Measurements from ENCODE around the gene WWOX.

The WWOX gene

GRCh38 chr16:78277321-78278055, 178.0 kb downstream of the WWOX start:
- DNase-seq: no peak

- no peak for DNase-seq
Observed at GRCh38 chr16:78278056-78278450, 178.6 kb downstream of the WWOX start.

GRCh38 chr16:78281115-78281514, 181.7 kb downstream of the WWOX start:
- no peak for DNase-seq

GRCh38 chr16:78283548-78284251, 184.2 kb downstream of the WWOX start:
- no peak for DNase-seq

GRCh38 chr16:78284326-78284725, 184.9 kb downstream of the WWOX start:
- no peak for DNase-seq

- DNase-seq: no peak
Observed at GRCh38 chr16:78284957-78285434, 185.5 kb downstream of the WWOX start.

- DNase-seq: no peak
Observed at GRCh38 chr16:78285437-78285922, 186.0 kb downstream of the WWOX start.

- no peak for DNase-seq
Observed at GRCh38 chr16:78286065-78286464, 186.6 kb downstream of the WWOX start.

- DNase-seq: no peak
Observed at GRCh38 chr16:78288888-78289287, 189.4 kb downstream of the WWOX start.

GRCh38 chr16:78289373-78289772, 189.9 kb downstream of the WWOX start:
- DNase-seq: no peak

GRCh38 chr16:78289844-78290277, 190.4 kb downstream of the WWOX start:
- no peak for DNase-seq

- no peak for DNase-seq
Observed at GRCh38 chr16:78290395-78290794, 190.9 kb downstream of the WWOX start.

- DNase-seq: no peak
Observed at GRCh38 chr16:78290872-78291591, 191.6 kb downstream of the WWOX start.

- DNase-seq: no peak
Observed at GRCh38 chr16:78291604-78292003, 192.2 kb downstream of the WWOX start.

- no peak for DNase-seq
Observed at GRCh38 chr16:78292086-78292843, 192.8 kb downstream of the WWOX start.

- no peak for DNase-seq
Observed at GRCh38 chr16:78292844-78293380, 193.5 kb downstream of the WWOX start.

GRCh38 chr16:78294538-78295225, 195.2 kb downstream of the WWOX start:
- DNase-seq: no peak

GRCh38 chr16:78297066-78297666, 197.7 kb downstream of the WWOX start:
- DNase-seq: no peak

GRCh38 chr16:78298986-78299385, 199.5 kb downstream of the WWOX start:
- DNase-seq: no peak

- DNase-seq: no peak
Observed at GRCh38 chr16:78300469-78300868, 201.0 kb downstream of the WWOX start.

- DNase-seq: no peak
Observed at GRCh38 chr16:78303946-78304345, 204.5 kb downstream of the WWOX start.
